ENCODE results near the gene MAP2K2.

GRCh38 chr19:4121815-4122214 is 2.1 kb downstream of the MAP2K2 start:
- TF ChIP-seq POLR2AphosphoS5 (IDR thresholded peaks at IDR 0.05) (no peak), POLR2A (IDR thresholded peaks at IDR 0.05) (no peak), CTCF (IDR thresholded peaks at IDR 0.05) (no peak)
